ENCODE measurements around the gene INTS3.

INTS3 gene

GRCh38 chr1:153697191-153698019, 30.4 kb upstream of the INTS3 start:
- Histone ChIP-seq H3K36me3 (ENCODE audit: control insufficient read depth in 2 of 2, insufficient read depth in 1 of 2, low read length in 2 of 2) (no peaks in the 10 kb centered on the region), H3K4me3 (ENCODE audit: low read depth, low read length) (no peak overlapping the region), H3K4me1 (ENCODE audit: control insufficient read depth, insufficient read depth, low read length) (no peaks in the 10 kb centered on the region), H3K9me3 (ENCODE audit: control insufficient read depth, insufficient read depth, low read depth, low read length) (no peaks in the 10 kb centered on the region), H3K27ac (ENCODE audit: extremely low read depth, low read depth, low read length) (peak overlapping the region; percentile 2; the same call in 1 of the 2 replicates)
- CTCF ChIA-PET = interaction anchor here (0.7 to 1.1 kb wide), 2 partner anchors 12 to 20 kb away, joined by 3 to 4 read pairs; no protein-coding TSS in a partner anchor
- POLR2A ChIA-PET = interaction anchor here (0.5 kb wide), 1 partner anchor 39 kb away, joined by 5 read pairs; no protein-coding TSS in a partner anchor
- TF ChIP-seq ZNF658 (tag by site-specific recombination; IDR thresholded peaks at IDR 0.05) = no peak
- TF ChIP-seq ZNF155 (tag by site-specific recombination; IDR thresholded peaks at IDR 0.05) = no peak
- no peak for TF ChIP-seq GLI2 (tag by site-specific recombination; IDR thresholded peaks at IDR 0.05; ENCODE audit: borderline replicate concordance, low read depth)
- peak; percentile 60; the same call in 1 of the 2 replicates for TF ChIP-seq WT1 (tag by site-specific recombination; IDR thresholded peaks at IDR 0.05)
- no peak for TF ChIP-seq ZNF280D (tag by site-specific recombination; IDR thresholded peaks at IDR 0.05)
- TF ChIP-seq, protein P1, sequence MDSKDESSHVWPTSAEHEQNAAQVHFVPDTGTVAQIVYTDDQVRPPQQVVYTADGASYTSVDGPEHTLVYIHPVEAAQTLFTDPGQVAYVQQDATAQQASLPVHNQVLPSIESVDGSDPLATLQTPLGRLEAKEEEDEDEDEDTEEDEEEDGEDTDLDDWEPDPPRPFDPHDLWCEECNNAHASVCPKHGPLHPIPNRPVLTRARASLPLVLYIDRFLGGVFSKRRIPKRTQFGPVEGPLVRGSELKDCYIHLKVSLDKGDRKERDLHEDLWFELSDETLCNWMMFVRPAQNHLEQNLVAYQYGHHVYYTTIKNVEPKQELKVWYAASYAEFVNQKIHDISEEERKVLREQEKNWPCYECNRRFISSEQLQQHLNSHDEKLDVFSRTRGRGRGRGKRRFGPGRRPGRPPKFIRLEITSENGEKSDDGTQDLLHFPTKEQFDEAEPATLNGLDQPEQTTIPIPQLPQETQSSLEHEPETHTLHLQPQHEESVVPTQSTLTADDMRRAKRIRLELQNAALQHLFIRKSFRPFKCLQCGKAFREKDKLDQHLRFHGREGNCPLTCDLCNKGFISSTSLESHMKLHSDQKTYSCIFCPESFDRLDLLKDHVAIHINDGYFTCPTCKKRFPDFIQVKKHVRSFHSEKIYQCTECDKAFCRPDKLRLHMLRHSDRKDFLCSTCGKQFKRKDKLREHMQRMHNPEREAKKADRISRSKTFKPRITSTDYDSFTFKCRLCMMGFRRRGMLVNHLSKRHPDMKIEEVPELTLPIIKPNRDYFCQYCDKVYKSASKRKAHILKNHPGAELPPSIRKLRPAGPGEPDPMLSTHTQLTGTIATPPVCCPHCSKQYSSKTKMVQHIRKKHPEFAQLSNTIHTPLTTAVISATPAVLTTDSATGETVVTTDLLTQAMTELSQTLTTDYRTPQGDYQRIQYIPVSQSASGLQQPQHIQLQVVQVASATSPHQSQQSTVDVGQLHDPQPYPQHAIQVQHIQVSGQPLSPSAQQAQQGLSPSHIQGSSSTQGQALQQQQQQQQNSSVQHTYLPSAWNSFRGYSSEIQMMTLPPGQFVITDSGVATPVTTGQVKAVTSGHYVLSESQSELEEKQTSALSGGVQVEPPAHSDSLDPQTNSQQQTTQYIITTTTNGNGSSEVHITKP (tag by site-specific recombination; IDR thresholded peaks at IDR 0.05) = peak; percentile 91
- TF ChIP-seq, protein P2, sequence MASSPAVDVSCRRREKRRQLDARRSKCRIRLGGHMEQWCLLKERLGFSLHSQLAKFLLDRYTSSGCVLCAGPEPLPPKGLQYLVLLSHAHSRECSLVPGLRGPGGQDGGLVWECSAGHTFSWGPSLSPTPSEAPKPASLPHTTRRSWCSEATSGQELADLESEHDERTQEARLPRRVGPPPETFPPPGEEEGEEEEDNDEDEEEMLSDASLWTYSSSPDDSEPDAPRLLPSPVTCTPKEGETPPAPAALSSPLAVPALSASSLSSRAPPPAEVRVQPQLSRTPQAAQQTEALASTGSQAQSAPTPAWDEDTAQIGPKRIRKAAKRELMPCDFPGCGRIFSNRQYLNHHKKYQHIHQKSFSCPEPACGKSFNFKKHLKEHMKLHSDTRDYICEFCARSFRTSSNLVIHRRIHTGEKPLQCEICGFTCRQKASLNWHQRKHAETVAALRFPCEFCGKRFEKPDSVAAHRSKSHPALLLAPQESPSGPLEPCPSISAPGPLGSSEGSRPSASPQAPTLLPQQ (tag by site-specific recombination; IDR thresholded peaks at IDR 0.05) = peak; percentile 51; the same call in 1 of the 2 replicates
- peak; percentile 75 for TF ChIP-seq KLF1 (tag by site-specific recombination; IDR thresholded peaks at IDR 0.05)
- 0 out of 2 replicates have a peak, but pooled peaks have one; percentile 17 for TF ChIP-seq SP3 (tag by site-specific recombination; IDR thresholded peaks at IDR 0.05)
- TF ChIP-seq ZFHX2 (tag by site-specific recombination; conservative IDR thresholded peaks at IDR 0.05) = peak; percentile 86
- TF ChIP-seq SETDB1 (IDR thresholded peaks at IDR 0.05; ENCODE audit: insufficient read length, low read length) = no peak
- TF ChIP-seq ZNF354C (tag by site-specific recombination; IDR thresholded peaks at IDR 0.05; ENCODE audit: borderline replicate concordance, low read depth) = no peak
- TF ChIP-seq PATZ1 (tag by site-specific recombination; IDR thresholded peaks at IDR 0.05) = peak; percentile 16; the same call in 1 of the 2 replicates
- TF ChIP-seq SP2 (tag by site-specific recombination; IDR thresholded peaks at IDR 0.05) = peak; percentile 60
- no peak for TF ChIP-seq ZNF544 (tag by site-specific recombination; IDR thresholded peaks at IDR 0.05)
- no peak for TF ChIP-seq ZNF223 (tag by site-specific recombination; IDR thresholded peaks at IDR 0.05)
- TF ChIP-seq EGR2 (tag by site-specific recombination; IDR thresholded peaks at IDR 0.05; ENCODE audit: low read depth) = peak; percentile 85
- peak; percentile 76; the same call in 1 of the 2 replicates for TF ChIP-seq KLF17 (tag by site-specific recombination; IDR thresholded peaks at IDR 0.05)
- no peak for TF ChIP-seq ZNF768 (tag by site-specific recombination; IDR thresholded peaks at IDR 0.05)
- no peak for TF ChIP-seq ZNF311 (tag by site-specific recombination; IDR thresholded peaks at IDR 0.05; ENCODE audit: borderline replicate concordance)
- TF ChIP-seq ZNF114 (tag by site-specific recombination; IDR thresholded peaks at IDR 0.05) = no peak
- TF ChIP-seq ZBTB17 (tag by site-specific recombination; IDR thresholded peaks at IDR 0.05) = peak; percentile 57
- peak; percentile 31; the same call in 1 of the 2 replicates for TF ChIP-seq ZNF629 (tag by site-specific recombination; IDR thresholded peaks at IDR 0.05)
